ENCODE measurements around the gene JADE2.

GRCh38 chr5:134577796-134578577 is 52.5 kb downstream of the JADE2 start:
- peak; percentile 92 for TF ChIP-seq CTCF (IDR thresholded peaks at IDR 0.05; ENCODE audit: low read length)
- TF ChIP-seq EZH2 (IDR thresholded peaks at IDR 0.05; ENCODE audit: borderline replicate concordance, low read length): no peak

Measured in OCI-LY1 (cell line).